Omental fat pad (tissue), 4 donors: ENCODE measurements around the gene SPECC1. TPM values are rescaled to one million over a fixed set of nuclear protein-coding genes. Genes with fewer than 3 reads are reported as not detected.

Experiments used
- ATAC-seq: fragments of 150-250 bp; one replicate; pipeline ENCODE4 v1.9.1; 2016; ENCODE audit warnings: mild to moderate bottlenecking, moderate library complexity; ENCODE audit not compliant: low FRiP score
- DNase-seq: peaks from one replicate; pipeline ENCODE4 v3.0.0-alpha.2; 2019; ENCODE audit warnings: low spot score
- CTCF ChIP-seq, 3 donors: fragments of 450-650 bp; IDR thresholded peaks; one replicate each; pipeline ENCODE4 v1.5.1; 2016 to 2017; ENCODE audit warnings: antibody characterized with exemption in 3 of 3, mild to moderate bottlenecking in 3 of 3, moderate library complexity in 2 of 3
- total RNA-seq, 4 donors: library from RNA; depleted of rRNA; stranded (reverse); fragments of >200 nt; gene quantifications; one replicate each; pipeline ENCODE4 v1.1.0, GENCODE V29; 2016

The SPECC1 gene
- total RNA-seq, 4 donors from 2014 or later, result 34.2 to 114 (median 53.1) TPM

- no peak for ATAC-seq
- no peak for TF ChIP-seq CTCF (IDR thresholded peaks at IDR 0.05)
- DNase-seq, result no peak
These were observed 99.9 kb downstream of the SPECC1 start for GRCh38 chr17:20109076-20109475.

- DNase-seq (no peak), ATAC-seq (no peak)
- no peak for TF ChIP-seq CTCF (IDR thresholded peaks at IDR 0.05)
These were observed 102.4 kb downstream of the SPECC1 start for GRCh38 chr17:20111538-20111937.

- no peak for ATAC-seq
- no peak for DNase-seq
- no peak for TF ChIP-seq CTCF (IDR thresholded peaks at IDR 0.05)
These were observed 105.3 kb downstream of the SPECC1 start for GRCh38 chr17:20114466-20114865.

GRCh38 chr17:20116683-20117309, 107.6 kb downstream of the SPECC1 start:
- peak; percentile 41 for ATAC-seq
- no peak for DNase-seq
- peak in 1 of 3 donors; percentile 11 for TF ChIP-seq CTCF (IDR thresholded peaks at IDR 0.05)

GRCh38 chr17:20118280-20118679, 109.1 kb downstream of the SPECC1 start:
- TF ChIP-seq CTCF (IDR thresholded peaks at IDR 0.05), result no peak
- no peak for ATAC-seq

GRCh38 chr17:20120836-20121235, 111.7 kb downstream of the SPECC1 start:
- ATAC-seq (no peak), DNase-seq (no peak)
- TF ChIP-seq CTCF (IDR thresholded peaks at IDR 0.05), result no peak

More at GRCh38 chr17:20118280-20118679, 109.1 kb downstream of the SPECC1 start:
- no peak for DNase-seq
